Stimulated activated CD4-positive, alpha-beta T cell treated with anti-CD3 and anti-CD28 coated beads, Interleukin-15, amount 100 ng/mL, for 48 hours (primary cell): ENCODE data around the gene INA.
A peak's percentile ranks its signal among the peaks of the same experiment; 100 is the strongest.
"Not testable (repeated sequence)": the region's sequence is repeated elsewhere in the genome, so short reads cannot be mapped to it uniquely, and the experiment has no call there.

Experiments
- DNase-seq, 2 donors: peaks; one replicate each; pipeline ENCODE4 v3.0.0-alpha.2; 2020; ENCODE audit warnings: low read depth in 2 of 2

INA gene

DNA sequence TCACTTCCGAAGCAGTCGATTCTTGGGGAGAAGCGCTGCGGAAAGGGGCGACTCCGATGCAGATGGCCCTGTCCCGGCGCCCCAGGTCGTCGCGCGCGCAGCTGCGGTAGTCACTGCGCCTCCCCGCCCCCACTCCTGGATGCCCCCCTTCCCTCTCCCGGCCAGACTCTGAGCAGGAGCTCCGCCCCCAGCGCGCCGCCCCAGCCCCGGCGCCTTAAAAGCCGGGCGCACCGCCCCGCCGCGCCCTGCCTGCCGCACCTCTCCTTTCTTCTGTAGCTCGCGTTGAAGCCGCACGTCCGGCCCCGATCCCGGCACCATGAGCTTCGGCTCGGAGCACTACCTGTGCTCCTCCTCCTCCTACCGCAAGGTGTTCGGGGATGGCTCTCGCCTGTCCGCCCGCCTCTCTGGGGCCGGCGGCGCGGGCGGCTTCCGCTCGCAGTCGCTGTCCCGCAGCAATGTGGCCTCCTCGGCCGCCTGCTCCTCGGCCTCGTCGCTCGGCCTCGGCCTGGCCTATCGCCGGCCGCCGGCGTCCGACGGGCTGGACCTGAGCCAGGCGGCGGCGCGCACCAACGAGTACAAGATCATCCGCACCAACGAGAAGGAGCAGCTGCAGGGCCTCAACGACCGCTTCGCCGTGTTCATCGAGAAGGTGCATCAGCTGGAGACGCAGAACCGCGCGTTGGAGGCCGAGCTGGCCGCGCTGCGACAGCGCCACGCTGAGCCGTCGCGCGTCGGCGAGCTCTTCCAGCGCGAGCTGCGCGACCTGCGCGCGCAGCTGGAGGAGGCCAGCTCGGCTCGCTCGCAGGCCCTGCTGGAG is at the start of gene INA:
Gene INA (plus strand): TSS at position 243 of the 817 bp plus-strand sequence. CDS start 74 bp downstream, at position 317.
- no peak for DNase-seq

DNA sequence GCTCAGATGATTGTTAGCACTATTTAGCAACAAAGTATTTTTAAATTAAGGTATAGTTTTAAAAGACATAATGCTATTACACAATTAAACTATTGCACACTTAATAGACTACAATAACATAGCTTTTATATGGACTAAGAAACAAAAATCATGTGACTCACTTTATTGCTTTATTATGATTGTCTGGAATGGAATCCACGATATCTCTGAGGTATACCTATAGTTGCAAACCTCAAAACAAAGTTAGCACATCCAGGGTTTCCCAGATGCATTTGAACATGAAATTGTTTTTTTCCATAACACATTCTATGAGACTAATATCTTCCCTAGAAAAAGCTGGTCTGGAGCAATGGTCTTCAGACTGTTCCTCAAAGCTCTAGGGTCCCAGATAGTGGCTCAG is 49.5 kb upstream of the INA start:
- DNase-seq = no peak

DNA sequence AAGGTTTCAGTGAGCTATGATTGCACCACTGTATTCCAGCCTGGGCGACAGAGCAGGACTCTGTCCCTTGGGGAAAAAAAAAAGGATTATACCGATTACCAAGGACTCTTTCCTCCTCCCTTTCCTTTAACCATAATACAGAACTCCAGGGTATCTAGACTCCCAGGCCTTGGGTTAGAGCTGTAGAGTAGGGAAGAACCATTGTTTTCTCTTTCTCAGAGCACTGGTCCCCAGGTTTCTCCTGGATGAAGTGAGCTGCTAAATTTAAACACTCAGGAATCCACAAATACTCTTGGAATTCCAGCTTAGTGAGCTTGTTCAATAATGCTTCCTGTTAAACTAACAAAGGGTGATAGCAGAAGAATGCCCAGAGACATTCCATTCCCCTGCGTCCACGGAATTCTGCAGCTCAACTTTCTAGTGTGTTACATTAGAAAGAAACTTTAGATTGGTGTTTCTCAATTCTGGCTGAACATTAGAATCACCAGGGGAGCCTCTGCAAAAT is 45.8 kb upstream of the INA start:
- DNase-seq = no peak

DNA sequence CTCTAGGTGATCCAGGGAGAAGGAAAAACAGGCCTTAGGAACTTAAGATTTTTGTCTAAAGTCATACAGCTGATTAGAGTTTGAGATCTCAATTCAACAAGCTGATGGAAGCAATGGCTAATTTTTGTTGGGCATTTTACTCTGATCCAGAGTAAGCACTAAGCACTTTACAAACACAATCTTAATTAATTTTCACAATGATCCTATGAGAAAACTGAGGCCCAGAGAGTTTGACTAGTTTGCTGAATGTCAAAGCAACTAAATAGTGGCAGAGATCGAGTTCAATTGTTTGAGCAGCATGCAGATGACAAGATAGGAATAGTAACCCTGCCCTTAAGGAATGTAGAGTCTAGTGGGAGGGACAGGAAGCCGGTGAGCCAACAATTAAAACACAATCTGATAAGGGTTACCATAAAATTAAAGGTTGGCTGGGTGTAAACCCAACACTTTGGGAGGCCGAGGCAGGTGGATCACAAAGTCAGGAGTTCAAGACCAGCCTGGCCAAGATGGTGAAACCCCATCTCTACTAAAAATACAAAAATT is 44.7 kb upstream of the INA start:
- DNase-seq = no peak

DNA sequence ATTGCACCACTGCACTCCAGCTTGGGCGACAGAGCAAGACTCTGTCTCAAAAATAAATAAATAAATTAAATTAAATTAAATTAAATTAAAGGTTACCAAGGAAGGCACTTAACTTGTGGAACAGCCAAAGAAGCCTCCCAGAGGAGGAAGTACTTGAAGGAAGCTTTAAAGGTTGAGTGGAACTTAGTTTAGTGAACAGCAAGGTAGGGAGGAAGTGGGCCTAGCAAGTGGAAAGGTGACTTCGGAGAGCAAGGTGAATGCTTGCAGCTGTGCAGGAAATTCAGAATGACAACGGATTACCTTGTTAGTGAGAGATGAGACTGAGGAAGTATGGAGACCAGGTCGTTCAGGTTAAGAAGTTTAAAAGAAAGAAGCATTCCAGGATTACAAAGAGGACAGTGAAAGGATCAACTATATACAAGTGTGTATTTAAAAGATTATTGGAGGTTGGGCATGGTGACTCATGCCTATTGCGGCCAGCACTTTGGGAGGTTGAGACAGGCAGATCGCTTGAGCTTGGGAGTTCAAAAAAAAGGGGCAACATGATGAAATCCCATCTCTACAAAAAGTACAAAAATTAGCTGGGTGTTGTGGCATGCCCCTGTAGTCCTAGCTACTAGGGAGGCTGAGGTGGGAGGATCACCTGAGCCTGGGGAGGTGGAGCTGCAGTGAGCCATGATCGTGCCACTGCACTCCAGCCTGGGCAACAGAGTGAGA is 44.0 kb upstream of the INA start:
- DNase-seq = no peak

DNA sequence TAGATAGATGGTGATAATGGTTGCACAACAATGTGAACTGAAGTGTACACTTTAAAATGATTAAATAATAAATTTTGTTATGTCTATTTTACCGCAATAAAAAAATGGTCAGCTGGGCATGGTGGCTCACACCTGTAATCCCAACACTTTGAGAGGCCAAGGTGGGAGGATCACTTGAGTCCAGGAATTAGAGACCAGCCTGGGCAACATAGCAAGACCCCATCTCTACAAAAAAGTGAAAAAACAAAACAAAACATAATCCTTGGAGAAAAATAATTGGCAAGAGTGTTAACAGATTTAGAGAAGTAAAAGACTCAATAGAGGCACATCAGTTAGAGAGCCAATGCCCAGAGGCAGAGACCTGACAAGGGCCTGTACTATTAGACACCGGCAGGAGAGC is 41.2 kb upstream of the INA start:
- no peak for DNase-seq

DNA sequence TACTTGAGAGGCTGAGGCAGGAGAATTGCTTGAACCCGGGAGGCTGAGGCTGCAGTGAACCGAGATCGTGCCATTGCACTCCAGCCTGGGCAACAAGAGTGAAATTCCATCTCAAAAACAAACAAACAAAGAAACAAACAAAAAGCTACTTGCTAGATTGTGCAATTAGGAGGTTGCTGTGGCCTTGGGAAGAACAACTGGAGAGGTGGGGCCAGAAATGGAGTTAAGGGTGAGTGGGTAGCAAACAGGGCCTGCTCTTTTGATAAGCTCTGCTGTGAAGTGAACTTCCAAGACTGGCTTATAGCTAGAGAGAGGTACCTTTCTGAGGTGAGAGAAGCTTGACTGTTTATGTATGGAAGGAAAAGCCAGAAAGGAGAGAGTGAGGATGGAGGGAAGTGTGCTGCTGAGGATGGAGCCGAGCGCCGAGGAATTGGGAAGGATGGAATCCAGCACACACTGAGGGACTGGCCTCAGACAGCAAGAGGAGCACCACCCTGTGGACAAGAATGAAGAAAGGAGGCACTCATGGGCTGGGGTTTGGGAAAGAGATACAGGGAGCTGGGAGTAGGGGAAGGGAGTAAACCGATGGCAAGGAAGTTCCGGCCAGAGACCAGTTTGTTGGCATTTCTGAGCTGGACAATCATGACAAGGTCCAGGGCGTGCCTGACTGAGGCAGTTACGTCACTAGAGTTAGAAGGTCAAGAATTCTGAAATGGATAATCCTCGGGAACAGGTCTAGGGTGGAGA is 38.3 kb upstream of the INA start:
- no peak for DNase-seq

DNA sequence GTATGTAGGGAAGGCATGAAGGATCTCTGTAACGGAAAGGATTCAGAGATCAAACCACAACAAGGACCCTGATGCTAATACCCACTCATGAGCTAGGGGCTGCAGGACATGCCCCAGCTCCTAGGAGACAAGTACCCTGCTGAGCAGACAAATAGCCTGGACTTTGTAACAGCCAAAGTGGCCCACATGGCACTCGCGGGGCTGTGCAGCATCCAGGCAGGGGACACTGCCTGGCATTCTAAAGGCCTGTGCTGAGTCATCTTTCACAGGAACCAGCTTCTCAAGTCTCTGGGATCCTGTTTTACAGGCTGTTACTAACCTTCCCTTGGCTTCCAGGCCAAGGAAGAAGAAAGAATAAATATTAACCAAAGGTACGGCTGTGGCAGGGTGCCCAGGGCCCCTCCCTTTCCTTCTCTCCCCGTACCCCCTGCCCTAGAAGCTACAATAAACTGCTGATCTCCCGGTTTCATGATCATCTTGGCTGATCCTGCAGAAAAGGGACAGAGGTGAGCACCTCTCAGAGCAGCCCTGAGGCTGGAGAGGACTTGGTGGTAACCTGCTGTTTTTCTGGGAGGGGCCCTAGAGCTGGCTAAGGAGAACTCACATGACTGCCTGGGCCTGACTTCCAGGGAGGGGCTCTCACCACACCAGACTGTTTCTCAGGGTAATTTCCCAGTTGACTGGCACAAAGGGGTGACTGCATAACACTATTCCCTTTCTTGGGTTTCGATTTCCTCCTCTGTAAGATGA is 35.5 kb upstream of the INA start:
- DNase-seq = no peak

DNA sequence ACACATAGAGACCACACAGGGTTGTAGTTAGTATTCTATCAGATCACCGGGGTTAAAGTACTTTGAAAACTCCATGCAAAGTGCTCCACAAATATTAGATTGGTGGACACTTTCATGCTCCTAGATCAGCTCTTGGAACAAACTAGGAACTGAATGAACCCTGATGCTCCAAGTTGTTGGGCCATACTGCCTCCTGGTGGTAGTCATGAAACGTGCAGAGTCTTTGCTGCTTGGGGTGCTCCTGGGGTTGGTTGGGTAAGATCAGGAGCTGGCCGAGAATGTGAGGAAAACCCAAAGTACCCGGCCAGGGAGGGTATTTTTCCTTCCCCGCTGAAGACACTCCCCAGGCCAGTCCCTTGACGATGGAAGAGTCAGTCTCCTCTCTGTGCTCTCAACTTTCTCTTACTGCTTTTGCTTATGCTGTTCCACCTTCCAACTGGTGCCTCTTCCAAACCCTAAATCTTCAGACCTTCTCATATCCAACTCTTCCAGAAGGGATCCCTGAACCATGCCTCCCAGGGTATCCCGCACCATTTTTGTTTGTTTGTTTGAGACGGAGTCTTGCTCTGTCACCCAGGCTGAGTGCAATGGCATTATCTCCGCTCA is 32.2 kb upstream of the INA start:
- peak; percentile 30 to 58 for DNase-seq

DNA sequence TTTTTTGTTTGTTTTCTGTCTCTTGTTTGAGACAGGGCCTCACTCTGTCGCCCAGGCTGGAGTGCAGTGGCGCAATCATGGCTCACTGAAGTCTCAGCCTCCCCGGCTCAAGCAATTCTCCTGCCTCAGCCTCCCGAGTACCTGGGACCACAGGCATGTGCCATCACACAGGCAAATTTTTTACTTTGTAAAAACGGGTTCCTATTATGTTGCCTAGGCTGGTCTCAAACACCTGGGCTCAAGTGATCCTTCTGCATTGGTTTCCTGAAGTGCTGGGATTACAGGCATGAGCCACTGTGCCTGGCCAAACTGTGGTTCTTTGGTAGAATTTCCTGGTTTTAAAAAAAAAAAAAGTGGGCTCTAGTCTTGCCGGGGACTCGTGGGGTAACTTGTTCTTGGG is 31.4 kb upstream of the INA start, which contains the start of gene RPEL1:
Gene RPEL1 (plus strand): TSS at position 301 of the 400 bp plus-strand sequence. CDS start 110 bp downstream, outside the sequence.
- not testable (repeated sequence) for DNase-seq

DNA sequence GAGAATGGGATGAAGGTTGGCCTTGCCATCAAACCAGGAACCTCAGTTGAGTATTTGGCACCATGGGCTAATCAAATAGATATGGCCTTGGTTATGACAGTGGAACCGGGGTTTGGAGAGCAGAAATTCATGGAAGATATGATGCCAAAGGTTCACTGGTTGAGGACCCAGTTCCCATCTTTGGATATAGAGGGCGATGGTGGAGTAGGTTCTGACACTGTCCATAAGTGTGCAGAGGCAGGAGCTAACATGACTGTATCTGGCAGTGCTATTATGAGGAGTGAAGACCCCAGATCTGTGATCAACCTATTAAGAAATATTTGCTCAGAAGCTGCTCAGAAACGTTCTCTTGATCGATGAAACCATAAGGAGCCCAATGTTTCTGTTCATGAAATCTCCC is 30.6 kb upstream of the INA start:
- no peak for DNase-seq

DNA sequence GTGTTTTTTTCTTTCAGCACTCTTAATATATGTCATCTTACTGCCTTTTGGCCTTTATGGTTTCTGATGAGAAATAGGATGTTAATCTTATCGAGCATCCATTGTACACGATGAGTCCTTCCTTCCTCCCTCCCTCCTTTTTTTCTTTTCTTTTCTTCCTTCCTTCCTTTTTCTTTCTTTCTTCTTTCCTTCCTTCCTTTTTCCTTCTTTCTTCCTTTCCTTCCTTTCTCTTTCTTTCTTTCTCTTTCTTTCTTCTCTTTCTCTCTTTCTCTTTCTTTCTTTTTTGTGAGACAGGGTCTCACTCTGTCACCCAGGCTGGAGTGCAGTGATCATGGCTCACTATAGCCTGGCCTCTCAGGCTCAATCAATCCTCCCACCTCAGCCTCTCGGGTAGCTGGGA is 22.8 kb upstream of the INA start:
- no peak for DNase-seq

DNA sequence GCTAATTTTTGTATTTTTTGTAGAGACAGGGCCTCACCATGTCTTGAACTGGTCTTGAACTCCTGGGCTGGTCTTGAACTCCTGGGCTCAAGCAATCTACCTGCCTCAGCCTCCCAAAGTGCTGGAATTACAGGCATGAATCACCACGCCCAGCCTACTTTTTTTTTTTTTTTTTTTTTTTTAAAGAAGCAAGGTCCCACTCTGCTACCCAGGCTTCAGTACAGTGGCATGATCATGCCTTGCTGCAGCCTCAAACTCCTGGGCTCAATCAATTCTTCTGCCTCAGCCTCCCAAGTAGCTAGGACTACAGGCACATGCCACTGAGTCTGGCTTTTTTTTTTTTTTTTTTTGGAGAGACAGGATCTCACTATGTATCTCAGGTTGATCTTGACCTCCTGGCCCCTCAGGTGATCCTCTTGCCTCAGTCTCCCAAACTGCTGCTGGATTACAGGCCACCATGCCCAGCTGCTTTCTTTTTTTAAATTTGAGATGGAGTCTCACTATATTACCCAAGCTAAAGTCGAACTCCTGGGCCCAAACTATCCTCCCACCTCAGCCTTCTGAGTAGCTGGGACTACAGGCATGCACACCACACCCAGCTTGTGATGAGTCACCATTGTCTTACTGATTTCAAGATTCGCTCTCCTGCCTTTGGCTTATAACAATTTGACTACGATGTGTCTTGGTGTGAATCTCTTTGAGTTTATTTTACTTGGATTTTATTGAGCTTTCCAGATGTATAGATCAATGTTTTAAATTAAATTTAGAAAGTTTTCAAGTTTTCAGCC is 22.2 kb upstream of the INA start:
- DNase-seq = no peak

DNA sequence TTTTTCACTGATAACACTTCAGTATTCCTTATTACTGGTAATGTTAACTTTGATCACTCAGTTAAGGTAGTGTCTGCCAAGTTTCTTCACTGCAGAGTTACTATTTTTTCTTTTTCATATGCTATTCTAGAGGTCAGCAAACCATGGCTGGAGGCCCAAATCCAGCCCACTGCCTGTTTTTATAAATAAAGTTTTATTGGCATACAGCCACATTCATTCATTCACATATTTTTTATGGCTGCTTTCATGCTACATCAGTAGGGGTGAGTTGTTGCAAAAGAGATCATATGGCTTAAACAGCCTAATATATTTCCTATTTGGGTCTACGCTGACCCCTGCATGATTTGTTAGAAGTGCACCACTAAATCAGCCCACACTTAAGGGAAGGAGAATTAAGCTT is 20.3 kb upstream of the INA start:
- DNase-seq = no peak

DNA sequence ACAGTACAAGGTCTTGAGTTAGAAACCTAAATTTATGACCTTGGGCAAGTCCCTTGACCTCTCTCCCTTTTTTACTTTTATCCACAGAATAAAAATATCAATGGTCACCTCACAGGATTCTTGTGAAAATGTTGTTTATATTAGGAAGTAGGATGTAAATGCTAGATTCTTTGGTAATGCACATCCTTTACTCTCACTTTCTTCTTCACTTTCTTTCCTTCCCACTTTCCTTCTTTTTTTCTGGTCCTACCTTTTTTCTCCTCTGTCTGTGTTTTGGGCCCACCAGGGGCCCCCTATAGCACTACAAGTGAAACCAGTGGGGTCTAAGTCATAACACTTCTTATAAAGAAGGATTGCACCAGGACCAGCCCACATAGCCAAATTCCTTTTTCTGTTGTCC is 19.1 kb upstream of the INA start:
- no peak for DNase-seq

DNA sequence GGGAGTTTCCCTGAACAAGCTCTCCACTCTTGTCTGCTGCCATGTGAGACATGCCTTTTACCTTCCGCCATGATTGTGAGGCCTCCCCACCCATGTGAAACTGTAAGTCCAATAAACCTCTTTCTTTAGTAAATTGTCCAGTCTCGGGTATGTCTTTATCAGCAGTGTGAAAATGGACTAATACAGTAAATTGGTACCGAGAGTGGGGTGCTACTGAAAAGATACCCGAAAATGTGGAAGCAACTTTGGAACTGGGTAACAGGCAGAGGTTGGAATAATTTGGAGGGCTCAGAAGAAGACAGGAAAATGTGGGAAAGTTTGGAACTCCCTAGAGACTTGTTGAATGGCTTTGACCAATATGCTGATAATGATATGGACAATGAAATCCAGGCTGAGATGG is 18.0 kb upstream of the INA start:
- DNase-seq = not testable (repeated sequence)

DNA sequence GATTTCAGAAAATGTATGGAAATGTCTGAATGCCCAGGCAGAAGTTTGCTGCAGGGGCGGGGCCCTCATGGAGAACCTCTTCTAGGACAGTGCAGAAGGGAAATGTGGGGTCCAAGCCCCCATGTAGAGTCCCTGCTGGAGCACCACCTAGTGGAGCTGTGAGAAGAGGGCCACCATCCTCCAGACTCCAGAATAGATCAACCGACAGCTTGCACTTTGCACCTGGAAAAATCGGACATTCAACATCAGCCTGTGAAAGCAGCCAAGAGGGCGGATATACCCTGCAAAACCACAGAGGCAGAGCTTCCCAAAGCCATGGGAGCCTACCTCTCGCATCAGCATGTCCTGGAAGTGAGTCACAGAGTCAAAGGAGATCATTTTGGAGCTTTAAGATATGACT is 16.9 kb upstream of the INA start:
- DNase-seq = no peak

DNA sequence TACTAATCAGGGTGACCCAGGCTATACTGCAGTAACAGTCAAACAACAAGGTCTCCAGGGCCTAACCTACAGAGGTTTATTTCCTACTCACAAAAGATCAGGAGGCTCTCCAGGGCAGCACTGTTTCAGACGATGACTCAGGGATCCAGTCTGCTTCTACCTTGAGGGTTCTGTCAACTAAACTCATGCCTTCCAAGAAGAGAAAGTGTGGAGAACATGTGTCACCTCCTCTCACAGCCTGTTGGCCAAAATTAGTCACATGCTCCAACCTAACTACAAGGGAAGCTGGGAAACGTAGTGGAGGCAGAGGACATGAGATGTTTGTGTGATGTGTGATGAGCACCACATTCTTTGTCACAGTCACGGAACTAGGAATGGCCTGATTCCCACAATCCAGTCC is 14.7 kb upstream of the INA start:
- no peak for DNase-seq

DNA sequence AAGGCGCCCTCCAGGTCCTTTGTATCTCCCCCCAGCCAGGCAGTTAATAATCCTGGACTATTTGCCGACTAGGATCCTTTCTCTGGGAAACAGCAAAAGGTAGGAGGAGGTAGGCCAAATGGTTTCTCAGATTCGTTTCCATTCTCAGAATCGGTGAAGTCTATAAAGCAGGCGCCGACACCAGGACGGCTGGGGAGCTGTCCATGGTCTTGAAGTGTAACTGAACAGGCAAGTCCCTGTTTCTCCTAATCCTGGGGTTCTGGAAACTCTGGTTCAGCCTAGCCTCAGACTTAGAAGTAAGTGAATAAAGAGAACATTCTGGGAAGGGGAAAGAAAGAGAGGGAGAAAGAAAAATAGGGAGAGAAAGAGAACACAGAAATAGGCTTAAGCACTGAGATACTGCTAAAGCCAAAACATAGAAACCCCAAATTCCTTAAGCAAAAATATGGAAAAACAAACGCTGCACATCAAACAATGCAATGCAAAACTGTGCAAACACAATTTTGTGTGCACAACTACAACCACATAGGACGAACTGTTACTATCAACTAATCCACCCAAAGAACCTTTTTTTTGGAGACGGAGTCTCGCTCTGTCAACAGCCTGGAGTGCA is 11.1 kb upstream of the INA start:
- DNase-seq = no peak

DNA sequence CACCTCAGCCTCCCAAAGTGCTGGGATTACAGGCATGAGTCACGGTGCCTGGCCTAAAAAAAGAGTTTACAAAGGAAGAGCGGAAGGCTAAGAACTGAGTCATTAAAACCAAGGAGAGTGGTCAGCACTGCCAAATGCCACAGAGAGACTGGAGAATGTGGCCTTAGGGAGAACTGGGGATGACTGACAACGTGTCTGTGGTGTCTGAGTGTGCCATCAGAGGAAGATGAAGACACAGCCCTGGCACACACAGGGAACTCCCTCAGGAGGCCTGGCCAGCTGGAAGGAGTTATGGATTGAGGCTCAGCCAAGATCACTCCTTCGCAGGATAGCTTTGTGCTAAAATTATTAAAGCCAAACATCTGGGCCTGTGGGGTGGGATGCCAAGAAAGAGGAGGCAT is 3.9 kb upstream of the INA start:
- DNase-seq = no peak
